Tongue (tissue), 2 donors: ENCODE measurements around the gene ADAMTSL1. TPM values are rescaled to one million over a fixed set of nuclear protein-coding genes. Genes with fewer than 3 reads are reported as not detected.
A peak's percentile ranks its signal among the peaks of the same experiment; 100 is the strongest.

Experiments
- DNase-seq: peaks from one replicate; pipeline ENCODE4 v3.0.0-alpha.2; 2015
- total RNA-seq: library from RNA; depleted of rRNA; stranded (reverse); fragments of >200 nt; gene quantifications from one replicate; pipeline ENCODE4 v1.2.3, GENCODE V29; 2014

ADAMTSL1 gene
- 22.4 TPM for total RNA-seq

GRCh38 chr9:18473652-18474279 lies at the start of gene ADAMTSL1:
Gene ADAMTSL1, plus strand, starts transcription at chr9:18474153. Its CDS starts 80 bp downstream, at chr9:18474233.
- DNase-seq = peak; percentile 84

GRCh38 chr9:18427691-18428090 lies 46.3 kb upstream of the ADAMTSL1 start:
- peak; percentile 13 for DNase-seq

- no peak for DNase-seq
Observed at GRCh38 chr9:18428661-18429060, 45.3 kb upstream of the ADAMTSL1 start.

GRCh38 chr9:18429070-18429469 lies 44.9 kb upstream of the ADAMTSL1 start:
- DNase-seq = no peak

GRCh38 chr9:18433620-18434019 lies 40.3 kb upstream of the ADAMTSL1 start:
- no peak for DNase-seq

GRCh38 chr9:18437315-18438201 lies 36.4 kb upstream of the ADAMTSL1 start:
- DNase-seq = peak; percentile 85

- peak; percentile 82 for DNase-seq
Observed at GRCh38 chr9:18438300-18438925, 35.5 kb upstream of the ADAMTSL1 start.

- DNase-seq = no peak
Observed at GRCh38 chr9:18438951-18439350, 35.0 kb upstream of the ADAMTSL1 start.

- no peak for DNase-seq
Observed at GRCh38 chr9:18441261-18441660, 32.7 kb upstream of the ADAMTSL1 start.

- DNase-seq = peak; percentile 84
Observed at GRCh38 chr9:18442629-18443491, 31.1 kb upstream of the ADAMTSL1 start.

- no peak for DNase-seq
Observed at GRCh38 chr9:18447131-18447530, 26.8 kb upstream of the ADAMTSL1 start.

GRCh38 chr9:18447541-18447940 lies 26.4 kb upstream of the ADAMTSL1 start:
- no peak for DNase-seq

- no peak for DNase-seq
Observed at GRCh38 chr9:18448101-18448500, 25.9 kb upstream of the ADAMTSL1 start.

- DNase-seq = no peak
Observed at GRCh38 chr9:18451406-18451805, 22.5 kb upstream of the ADAMTSL1 start.

GRCh38 chr9:18452276-18452675 lies 21.7 kb upstream of the ADAMTSL1 start:
- DNase-seq = no peak

GRCh38 chr9:18456624-18457237 lies 17.2 kb upstream of the ADAMTSL1 start:
- no peak for DNase-seq

- DNase-seq = no peak
Observed at GRCh38 chr9:18457510-18457909, 16.4 kb upstream of the ADAMTSL1 start.

- DNase-seq = no peak
Observed at GRCh38 chr9:18459962-18460584, 13.9 kb upstream of the ADAMTSL1 start.

GRCh38 chr9:18461496-18461895 lies 12.5 kb upstream of the ADAMTSL1 start:
- DNase-seq = no peak

- DNase-seq = no peak
Observed at GRCh38 chr9:18463991-18464390, 10.0 kb upstream of the ADAMTSL1 start.

GRCh38 chr9:18466101-18466500 lies 7.9 kb upstream of the ADAMTSL1 start:
- no peak for DNase-seq
